Neural progenitor cell (in vitro differentiated cells): ENCODE measurements around the gene KCNH1. TPM values are rescaled to one million over a fixed set of nuclear protein-coding genes. Genes with fewer than 3 reads are reported as not detected.

Source experiments
- DNase-seq: peaks from one replicate; pipeline ENCODE4 v3.0.0-alpha.2; 2016; ENCODE audit warnings: low spot score
- H2AFZ ChIP-seq: fragments of 200-600 bp; sonication (generic); replicated peaks from 2 replicates; pipeline ENCODE4 v1.6.1; 2016; ENCODE audit warnings: antibody characterized with exemption
- H3F3A ChIP-seq: fragments of 200-600 bp; sonication (generic); 2 replicates; pipeline ENCODE4 v1.6.1; 2016; ENCODE audit warnings: antibody characterized with exemption, low read depth
- H3K27ac ChIP-seq: fragments of 200-600 bp; sonication (generic); 2 replicates; pipeline ENCODE4 v1.5.1; 2016; ENCODE audit warnings: mild to moderate bottlenecking
- H3K27me3 ChIP-seq: fragments of 200-600 bp; sonication (generic); 2 replicates; pipeline ENCODE4 v1.6.1; 2016; ENCODE audit warnings: mild to moderate bottlenecking, moderate library complexity
- H3K36me3 ChIP-seq: fragments of 200-600 bp; sonication (generic); 2 replicates; pipeline ENCODE4 v1.5.1; 2016
- H3K4me1 ChIP-seq: fragments of 200-600 bp; sonication (generic); 2 replicates; pipeline ENCODE4 v1.6.1; 2016; ENCODE audit warnings: mixed run types
- H3K4me2 ChIP-seq: fragments of 200-600 bp; sonication (generic); 2 replicates; pipeline ENCODE4 v1.6.1; 2016
- H3K4me3 ChIP-seq: fragments of 200-600 bp; sonication (generic); 2 replicates; pipeline ENCODE4 v1.5.1; 2016
- H3K79me2 ChIP-seq: fragments of 200-600 bp; sonication (generic); 2 replicates; pipeline ENCODE4 v1.6.1; 2016; ENCODE audit warnings: low read depth
- H3K9ac ChIP-seq: fragments of 200-600 bp; sonication (generic); 2 replicates; pipeline ENCODE4 v1.6.1; 2016
- H3K9me3 ChIP-seq: fragments of 200-600 bp; sonication (generic); 2 replicates; pipeline ENCODE4 v1.5.1; 2016; ENCODE audit warnings: low read depth
- H4K20me1 ChIP-seq: fragments of 200-600 bp; sonication (generic); 2 replicates; pipeline ENCODE4 v1.6.1; 2016; ENCODE audit warnings: low read depth
- H3K27ac Mint-ChIP-seq: 3 replicates; pipeline ENCODE4 v1.8.0; 2021; ENCODE audit warnings: mixed read lengths
- H3K27me3 Mint-ChIP-seq: 2 replicates; pipeline ENCODE4 v1.8.0; 2022; ENCODE audit warnings: low read depth, mild to moderate bottlenecking, inconsistent platforms, moderate library complexity, mixed read lengths; ENCODE audit not compliant: insufficient read depth
- H3K36me3 Mint-ChIP-seq: 3 replicates; pipeline ENCODE4 v1.8.0; 2021; ENCODE audit warnings: mixed read lengths
- H3K4me1 Mint-ChIP-seq: 3 replicates; pipeline ENCODE4 v1.8.0; 2021; ENCODE audit warnings: mixed read lengths
- H3K4me3 Mint-ChIP-seq: 3 replicates; pipeline ENCODE4 v1.8.0; 2021; ENCODE audit warnings: mild to moderate bottlenecking, moderate library complexity, mixed read lengths
- H3K9me3 Mint-ChIP-seq: 3 replicates; pipeline ENCODE4 v1.8.0; 2020; ENCODE audit warnings: mixed read lengths
- CTCF ChIP-seq: fragments of 200-600 bp; sonication (generic); IDR thresholded peaks from 2 replicates; pipeline ENCODE4 v1.5.1; 2017; ENCODE audit warnings: antibody characterized with exemption, mild to moderate bottlenecking
- EZH2 ChIP-seq: fragments of 200-600 bp; sonication (generic); IDR thresholded peaks from 2 replicates; pipeline ENCODE4 v1.6.1; 2017; ENCODE audit warnings: antibody characterized with exemption, mild to moderate bottlenecking, moderate library complexity
- EZH2phosphoT487 ChIP-seq: fragments of 200-600 bp; sonication (generic); IDR thresholded peaks from 2 replicates; pipeline ENCODE4 v1.6.1; 2017; ENCODE audit warnings: antibody characterized with exemption
- total RNA-seq: library from RNA; depleted of rRNA; stranded (reverse); fragments of >200 nt; gene quantifications from 2 replicates; pipeline ENCODE4 v1.2.3, GENCODE V29; 2015; ENCODE audit warnings: low replicate concordance

KCNH1 gene
- total RNA-seq, 1 donor from 2014 or later = 1.6 TPM

GRCh38 chr1:210652329-210652954 is 481.5 kb downstream of the KCNH1 start:
- H3K27me3 ChIP-seq = no peaks in the 10 kb centered on the region
- H3K9ac ChIP-seq = no peak overlapping the region
- H4K20me1 ChIP-seq = no peaks in the 10 kb centered on the region
- Mint-ChIP-seq H3K27me3 (no peaks in the 10 kb centered on the region), H3K36me3 (no peaks in the 10 kb centered on the region), H3K27ac (no peak overlapping the region), H3K9me3 (no peaks in the 10 kb centered on the region), H3K4me1 (peaks cover 5% of the 10 kb centered on the region), H3K4me3 (no peak overlapping the region)
- H3K27ac ChIP-seq = no peak overlapping the region
- no peak for DNase-seq
- no peak overlapping the region for H3K4me2 ChIP-seq
- H3K36me3 ChIP-seq = no peaks in the 10 kb centered on the region
- H2AFZ ChIP-seq = no peak overlapping the region
- no peaks in the 10 kb centered on the region for H3K79me2 ChIP-seq
- no peaks in the 10 kb centered on the region for H3K9me3 ChIP-seq
- TF ChIP-seq CTCF = no peak
- TF ChIP-seq EZH2phosphoT487 = no peak
- no peak for TF ChIP-seq EZH2
- H3F3A ChIP-seq = no peaks in the 10 kb centered on the region
- H3K4me3 ChIP-seq = no peak overlapping the region
- peaks cover 17% of the 10 kb centered on the region for H3K4me1 ChIP-seq

- Histone ChIP-seq H3K79me2 (no peaks in the 10 kb centered on the region), H3F3A (peaks cover 8% of the 10 kb centered on the region), H3K36me3 (no peaks in the 10 kb centered on the region), H3K9me3 (no peaks in the 10 kb centered on the region), H3K27ac (no peak overlapping the region), H4K20me1 (no peaks in the 10 kb centered on the region), H3K4me2 (no peak overlapping the region), H3K9ac (no peak overlapping the region), H3K4me1 (peaks cover 35% of the 10 kb centered on the region), H3K27me3 (no peaks in the 10 kb centered on the region), H2AFZ (no peak overlapping the region), H3K4me3 (no peak overlapping the region)
- H3K4me3 Mint-ChIP-seq = no peak overlapping the region
- H3K27ac Mint-ChIP-seq = no peak overlapping the region
- H3K9me3 Mint-ChIP-seq = no peaks in the 10 kb centered on the region
- no peaks in the 10 kb centered on the region for H3K27me3 Mint-ChIP-seq
- TF ChIP-seq EZH2 (no peak), CTCF (no peak), EZH2phosphoT487 (no peak)
- no peak for DNase-seq
- H3K4me1 Mint-ChIP-seq = peaks cover 22% of the 10 kb centered on the region
- no peaks in the 10 kb centered on the region for H3K36me3 Mint-ChIP-seq
These were observed 483.5 kb downstream of the KCNH1 start for GRCh38 chr1:210650403-210650802.

DNA sequence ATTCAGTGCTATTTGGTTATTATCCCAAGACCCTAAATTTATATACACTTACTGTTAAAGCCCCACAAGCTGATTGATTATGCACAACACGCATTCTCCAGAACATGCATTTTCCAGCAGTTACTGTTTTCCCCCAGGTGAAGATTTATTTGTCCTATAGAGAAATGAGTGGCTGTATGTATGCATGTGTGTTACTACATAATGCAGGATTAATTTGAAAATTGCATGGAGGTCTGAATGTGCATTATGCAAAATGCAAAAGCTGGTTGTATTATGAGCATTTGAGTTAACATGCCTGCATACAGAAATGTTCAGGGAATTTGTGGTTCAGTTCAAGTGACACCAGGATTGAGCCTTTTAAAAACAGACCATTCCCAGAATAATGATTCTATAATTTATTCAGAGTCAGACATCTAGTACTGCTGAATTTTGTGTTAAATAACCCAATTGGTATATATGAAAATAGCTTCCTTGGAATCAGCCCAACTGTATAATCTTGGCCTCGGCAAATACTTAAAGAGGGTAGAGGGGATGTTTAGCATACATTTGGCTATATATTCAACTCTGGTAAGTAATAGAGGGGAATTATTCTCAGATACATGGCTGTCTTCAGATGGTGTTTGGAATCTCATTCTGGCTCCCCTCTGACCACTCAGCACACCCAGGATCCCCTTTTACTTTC is 485.2 kb downstream of the KCNH1 start:
- Histone ChIP-seq H3K79me2 (no peaks in the 10 kb centered on the region), H3K9ac (no peak overlapping the region), H4K20me1 (no peaks in the 10 kb centered on the region), H3F3A (peaks cover 13% of the 10 kb centered on the region), H3K4me3 (no peak overlapping the region), H3K9me3 (no peaks in the 10 kb centered on the region), H3K4me2 (no peak overlapping the region), H3K27ac (no peak overlapping the region), H3K4me1 (peaks cover 31% of the 10 kb centered on the region), H2AFZ (no peak overlapping the region), H3K27me3 (no peaks in the 10 kb centered on the region), H3K36me3 (no peaks in the 10 kb centered on the region)
- Mint-ChIP-seq H3K27me3 (no peaks in the 10 kb centered on the region), H3K36me3 (no peaks in the 10 kb centered on the region), H3K4me3 (no peak overlapping the region), H3K4me1 (peaks cover 23% of the 10 kb centered on the region), H3K9me3 (no peaks in the 10 kb centered on the region), H3K27ac (no peak overlapping the region)
- DNase-seq = no peak
- TF ChIP-seq EZH2 = no peak
- no peak for TF ChIP-seq EZH2phosphoT487
- TF ChIP-seq CTCF = no peak
